Heart right ventricle (tissue), 16 donors: ENCODE measurements around the gene RPLP2. TPM values are rescaled to one million over a fixed set of nuclear protein-coding genes. Genes with fewer than 3 reads are reported as not detected.
A peak's percentile ranks its signal among the peaks of the same experiment; 100 is the strongest.

Experiments
- ATAC-seq, 8 donors: fragments of 200-7000 bp; cut with Tn5 transposase; one replicate each; pipeline ENCODE4 v1.9.1; 2020; ENCODE audit warnings: mild to moderate bottlenecking in 8 of 8, moderate library complexity in 8 of 8, moderate number of reproducible peaks in 1 of 8
- DNase-seq, 2 donors: peaks; one replicate each; pipeline ENCODE4 v3.0.0-alpha.2; 2020
- H3K27ac ChIP-seq, 10 donors: fragments of 200-600 bp; sonication (generic) in 2 of 10; one replicate each; pipeline versions ENCODE4 v1.5.0 to v1.8.0; 2020 to 2022; ENCODE audit warnings: mild to moderate bottlenecking in 3 of 10
- H3K27me3 ChIP-seq, 7 donors: fragments of 200-600 bp; one replicate each; pipeline ENCODE4 v1.8.0; 2021 to 2022; ENCODE audit warnings: mild to moderate bottlenecking in 2 of 7
- H3K36me3 ChIP-seq, 9 donors: fragments of 200-600 bp; sonication (generic) in 1 of 9; one replicate each; pipeline versions ENCODE4 v1.5.0 to v1.8.0; 2020 to 2022; ENCODE audit warnings: mild to moderate bottlenecking in 2 of 9
- H3K4me1 ChIP-seq, 9 donors: fragments of 200-600 bp; sonication (generic) in 1 of 9; one replicate each; pipeline versions ENCODE4 v1.5.0 to v1.8.0; 2020 to 2022; ENCODE audit warnings: mild to moderate bottlenecking in 4 of 9
- H3K4me3 ChIP-seq, 10 donors: fragments of 200-600 bp; sonication (generic) in 2 of 10; one replicate each; pipeline versions ENCODE4 v1.5.0 to v1.8.0; 2020 to 2022; ENCODE audit warnings: mild to moderate bottlenecking in 7 of 10, moderate library complexity in 2 of 10
- H3K9me3 ChIP-seq, 11 donors: fragments of 200-600 bp in 10 of 11; sonication (generic) in 2 of 11; one replicate each; pipeline versions ENCODE4 v1.5.0 to v1.8.0; 2013 to 2022; ENCODE audit warnings: mild to moderate bottlenecking in 2 of 11, control low read depth in 1 of 11, moderate library complexity in 1 of 11
- WGBS, 2 donors: extraction: QIAGEN DNeasy Blood & Tissue Kit; methylation state at CpG; one replicate each; pipeline ENCODE4 v1.1.7; 2013; ENCODE audit warnings: inconsistent platforms in 1 of 2; 5-methylcytosine and 5-hydroxymethylcytosine counted together
- intact Hi-C, 10 donors: fragments of 100-400 bp; cut with DNase I; formaldehyde crosslinking; loops; one replicate each; pipeline versions ENCODE4 v1.11.1 to v1.14.2; 2022
- polyA plus RNA-seq, 2 donors: library from polyadenylated mRNA; stranded (reverse); fragments of 200-250 nt; gene quantifications; one replicate each; pipeline ENCODE4 v1.2.3, GENCODE V29; 2013
- total RNA-seq, 10 donors: library from RNA; stranded (reverse); fragmentation: NEBNext Ultra II Directional in 3 of 10; extraction: Animal tissue kit (Norgen Biotek cat#: 25700) in 3 of 10; gene quantifications; one replicate each; pipeline versions ENCODE4 v1.2.1 to v1.2.4, GENCODE V29; 2021 to 2023
- TF ChIP-seq, protein P1 (sequence below), 9 donors: fragments of 200-600 bp; sonication (generic) in 2 of 9; IDR thresholded peaks; one replicate each; pipeline versions ENCODE4 v1.5.0 to v1.8.0; 2021 to 2022; ENCODE audit warnings: antibody characterized with exemption in 9 of 9, mild to moderate bottlenecking in 5 of 9, moderate library complexity in 1 of 9
- donor health status: Arrhythmogenic right ventricular cardiomyopathy.
- donor health status: ischemic (EF 13 %, LVEDD 7.1; RV severe dilation, severe dysfunction).
- donor health status: healthy with polysubstance abuse.
- donor health status: DM: no; HTN: yes; CAD: no.
- donor health status: DM: no; HTN: no; CAD: no.
- donor health status: ischemic (EF 25% LVEDD 6.9; RV normal size, moderate dysfunction).
- donor health status: ischemic (EF 25% LVEDD 5.7; RV mildly dilated, moderate dysfunction).
- donor health status: healthy.
- donor health status: DM: yes; HTN: yes; CAD: no.
- donor health status: Ischemic cardiomyopathy.
- donor health status: ischemic (EF 35%, LVEDD 5.7; RV mildly dilated, moderate dysfunction).
- donor health status: nonischemic (EF 11% LVEDD 7.7; RV severe dilation, severe dysfunction).
- donor health status: DM: yes; HTN: yes; CAD: no.
- donor health status: PGD.
- donor health status: ischemic (EF 29% LVEDD 5.4; RV normal size, mild dysfunction).
- donor health status: nonischemic (EF 23%, LVEDD 6.1; RV moderate dilation, normal function).

Gene RPLP2
- total and polyA plus RNA-seq, 12 donors = 765 to 1,699 (median 918) TPM

DNA sequence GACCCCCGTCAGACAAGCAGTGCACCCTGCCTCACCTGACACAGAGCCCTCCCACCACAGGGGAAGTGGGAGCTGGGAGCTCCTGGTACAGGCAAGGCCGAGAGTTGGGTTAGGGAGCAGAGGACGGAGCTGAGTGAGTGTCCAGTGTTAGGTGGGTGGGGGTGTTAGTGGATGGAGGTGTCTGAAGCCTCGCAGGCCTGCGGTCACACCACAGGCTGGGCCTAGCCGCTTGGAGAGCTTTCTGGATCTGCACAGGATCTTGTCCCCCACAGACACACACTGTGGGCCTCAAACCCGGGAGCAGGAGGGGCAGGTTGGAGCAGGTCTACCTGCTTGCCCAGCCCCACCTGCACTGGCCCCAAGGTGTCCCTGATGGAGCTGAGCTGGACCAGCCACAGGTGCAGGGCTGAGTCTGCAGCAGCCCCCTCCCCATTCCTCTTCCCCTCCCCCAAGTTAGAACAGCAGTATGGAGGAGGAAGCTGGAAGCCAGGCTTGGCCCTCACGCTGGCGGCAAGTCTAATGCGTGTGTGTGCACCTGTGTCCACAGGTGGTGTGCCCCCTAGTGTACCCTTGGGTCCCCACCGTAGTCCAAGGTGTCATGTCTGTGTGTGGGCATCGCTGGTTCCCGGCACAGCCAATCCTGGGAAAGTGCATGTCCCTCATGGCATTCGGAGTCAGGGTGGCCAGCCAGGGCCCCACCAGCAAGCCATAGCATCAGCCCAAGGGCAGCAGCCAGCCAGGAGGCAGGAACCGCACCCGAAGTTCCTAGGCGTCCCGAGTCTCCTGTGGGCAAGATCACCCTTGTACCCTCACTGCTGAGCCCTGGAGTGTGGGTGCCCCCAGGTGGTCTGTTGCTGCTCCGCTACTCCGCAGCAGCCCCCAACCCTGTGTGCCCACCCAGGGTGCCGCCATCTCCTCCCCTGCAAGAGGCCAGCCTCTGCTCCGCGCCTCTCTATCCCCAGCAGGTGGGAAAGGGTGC lies 30.5 kb upstream of the RPLP2 start:
- no peak overlapping the region for H3K27ac ChIP-seq
- no peaks in the 10 kb centered on the region for H3K9me3 ChIP-seq
- peaks cover 8 to 59% (median 38%) of the 10 kb centered on the region in 9 donors for H3K4me1 ChIP-seq
- DNase-seq (peak in 1 of 2 donors; percentile 11), ATAC-seq (no peak)
- no peaks in the 10 kb centered on the region for H3K27me3 ChIP-seq
- 94 to 95% methylated on average over 23 of the region's 23 CpGs for WGBS, 2 donors
- no peak overlapping the region for H3K4me3 ChIP-seq
- intact Hi-C loops = no loop called here
- H3K36me3 ChIP-seq = peaks cover 0 to 8% (median 0%) of the 10 kb centered on the region in 9 donors
- TF ChIP-seq, protein P1, sequence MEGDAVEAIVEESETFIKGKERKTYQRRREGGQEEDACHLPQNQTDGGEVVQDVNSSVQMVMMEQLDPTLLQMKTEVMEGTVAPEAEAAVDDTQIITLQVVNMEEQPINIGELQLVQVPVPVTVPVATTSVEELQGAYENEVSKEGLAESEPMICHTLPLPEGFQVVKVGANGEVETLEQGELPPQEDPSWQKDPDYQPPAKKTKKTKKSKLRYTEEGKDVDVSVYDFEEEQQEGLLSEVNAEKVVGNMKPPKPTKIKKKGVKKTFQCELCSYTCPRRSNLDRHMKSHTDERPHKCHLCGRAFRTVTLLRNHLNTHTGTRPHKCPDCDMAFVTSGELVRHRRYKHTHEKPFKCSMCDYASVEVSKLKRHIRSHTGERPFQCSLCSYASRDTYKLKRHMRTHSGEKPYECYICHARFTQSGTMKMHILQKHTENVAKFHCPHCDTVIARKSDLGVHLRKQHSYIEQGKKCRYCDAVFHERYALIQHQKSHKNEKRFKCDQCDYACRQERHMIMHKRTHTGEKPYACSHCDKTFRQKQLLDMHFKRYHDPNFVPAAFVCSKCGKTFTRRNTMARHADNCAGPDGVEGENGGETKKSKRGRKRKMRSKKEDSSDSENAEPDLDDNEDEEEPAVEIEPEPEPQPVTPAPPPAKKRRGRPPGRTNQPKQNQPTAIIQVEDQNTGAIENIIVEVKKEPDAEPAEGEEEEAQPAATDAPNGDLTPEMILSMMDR (IDR thresholded peaks at IDR 0.05) = no peak

DNA sequence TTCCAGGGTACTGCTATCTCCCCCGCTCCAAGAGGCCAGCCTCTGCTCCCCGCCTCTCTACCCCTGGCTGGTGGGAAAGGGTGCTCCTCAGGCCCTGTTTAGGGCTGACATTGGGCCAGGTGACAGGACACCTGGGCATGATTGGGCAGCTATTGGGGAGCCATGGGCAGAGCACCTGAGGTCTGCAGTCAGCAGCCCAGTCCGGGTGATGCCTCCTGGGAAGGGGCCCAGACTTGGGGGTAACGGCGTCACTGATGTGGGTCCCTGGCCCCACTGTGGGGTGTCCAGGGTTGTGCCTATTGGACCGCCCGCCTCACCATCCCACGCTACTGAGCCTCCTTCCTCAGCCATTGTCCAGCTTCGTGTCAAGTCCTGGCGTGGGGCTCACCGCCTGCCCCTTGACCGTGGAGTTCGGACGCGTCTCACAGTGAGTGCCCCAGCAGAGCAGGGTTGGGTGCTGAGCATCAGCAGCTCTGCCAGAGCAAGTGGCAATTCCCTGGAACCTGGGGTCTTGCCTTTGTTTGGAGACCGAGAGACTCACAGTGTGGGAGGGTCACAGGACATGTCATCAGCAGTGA lies 29.7 kb upstream of the RPLP2 start:
- peak in 1 of 2 donors; percentile 11 for DNase-seq

DNA sequence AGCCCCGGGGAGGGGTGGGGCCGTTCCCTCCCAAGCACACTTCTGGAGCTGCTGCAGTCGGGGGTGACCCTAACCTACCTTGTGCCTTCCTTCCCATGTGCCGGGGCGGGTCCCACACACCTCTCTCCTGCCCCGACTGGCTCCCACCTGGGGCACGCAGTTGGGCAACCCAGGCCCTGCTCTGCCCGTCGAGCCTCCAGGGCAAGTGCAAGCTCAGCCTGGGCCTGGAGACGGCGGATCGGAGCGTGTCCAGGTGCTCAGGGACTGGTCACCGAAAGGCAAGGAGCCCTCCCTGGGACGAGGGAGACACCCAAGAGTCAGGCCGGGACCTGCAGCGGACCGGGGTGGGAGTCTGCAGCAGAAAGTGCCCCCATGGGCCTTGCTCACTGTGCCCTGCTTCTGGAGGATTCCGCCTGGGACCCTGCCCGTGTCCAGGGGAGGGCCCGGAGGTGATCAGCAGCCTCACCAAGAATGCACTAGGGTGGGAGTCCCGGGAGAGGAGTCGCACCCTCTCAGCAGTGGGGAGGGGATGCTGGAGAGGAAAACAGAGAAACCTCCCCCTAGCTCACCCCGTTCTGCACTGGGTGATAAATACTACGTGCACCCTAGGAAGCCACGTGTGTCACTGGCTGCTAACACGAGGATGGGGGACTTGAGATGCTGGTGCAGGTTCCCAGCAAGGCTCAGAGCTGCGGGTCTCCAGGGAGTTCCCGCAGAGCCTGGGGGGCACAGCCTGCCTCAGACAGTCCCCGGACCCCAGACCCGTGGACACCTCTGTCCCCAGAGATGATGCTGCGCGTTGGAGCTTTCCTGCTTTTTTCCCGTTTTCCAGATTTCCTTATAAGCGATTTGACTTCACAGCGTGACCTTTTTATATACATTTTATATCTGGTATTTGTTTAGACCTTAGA lies 27.2 kb upstream of the RPLP2 start:
- Histone ChIP-seq H3K9me3 (no peaks in the 10 kb centered on the region), H3K4me3 (no peak overlapping the region), H3K27ac (no peak overlapping the region), H3K27me3 (peaks cover 0 to 1% (median 0%) of the 10 kb centered on the region in 7 donors), H3K4me1 (peaks cover 0 to 33% (median 21%) of the 10 kb centered on the region in 9 donors), H3K36me3 (peaks cover 0 to 6% (median 0%) of the 10 kb centered on the region in 9 donors)
- ATAC-seq = no peak
- WGBS, 2 donors = 75 to 76% methylated on average over 36 of the region's 36 CpGs
- peak in 1 of 2 donors; percentile 15 for DNase-seq
- intact Hi-C loops = no loop called here
- TF ChIP-seq, protein P1 (IDR thresholded peaks at IDR 0.05) = no peak

More for the DNA sequence above, 29.7 kb upstream of the RPLP2 start:
- H3K4me1 ChIP-seq = peaks cover 8 to 51% (median 38%) of the 10 kb centered on the region in 9 donors
- intact Hi-C loops = loop anchor here in 1 of 10 donors (2.0 kb wide), 1 partner anchor 15 kb away; no protein-coding TSS in a partner anchor
- no peaks in the 10 kb centered on the region for H3K9me3 ChIP-seq
- no peak overlapping the region for H3K27ac ChIP-seq
- H3K27me3 ChIP-seq = no peaks in the 10 kb centered on the region
- WGBS, 2 donors = 94 to 95% methylated on average over 16 of the region's 16 CpGs
- ATAC-seq = no peak
- TF ChIP-seq, protein P1 (IDR thresholded peaks at IDR 0.05) = no peak
- no peak overlapping the region for H3K4me3 ChIP-seq
- peaks cover 0 to 6% (median 0%) of the 10 kb centered on the region in 9 donors for H3K36me3 ChIP-seq
